ENCODE measurements around the gene AFF1. TPM values are rescaled to one million over a fixed set of nuclear protein-coding genes. Genes with fewer than 3 reads are reported as not detected.

The AFF1 gene
- total RNA-seq, 1 donor from 2014 or later, result 63.4 TPM

GRCh38 chr4:86917212-86918039 lies 17.4 kb upstream of the AFF1 start:
- intact Hi-C loops (cut with DNase I), result no loop called here
- DNase-seq (ENCODE audit: low spot score), result no peak

- DNase-seq (ENCODE audit: low spot score), result no peak
- intact Hi-C loops (cut with DNase I), result no loop called here
These were observed 16.2 kb upstream of the AFF1 start for GRCh38 chr4:86918539-86919072.

- no peak for DNase-seq (ENCODE audit: low spot score)
- intact Hi-C loops (cut with DNase I), result loop anchor here (5.0 kb wide), 1 partner anchor 303 kb away; the partner anchor contains the start of gene KLHL8
These were observed 15.1 kb upstream of the AFF1 start for GRCh38 chr4:86919561-86920223.

- DNase-seq (ENCODE audit: low spot score), result no peak
- intact Hi-C loops (cut with DNase I), result loop anchor here (1.0 to 5.0 kb wide), 3 partner anchors 172 to 315 kb away; partner anchors contain the start of gene KLHL8
These were observed 13.1 kb upstream of the AFF1 start for GRCh38 chr4:86921608-86922252.

- intact Hi-C loops (cut with DNase I), result loop anchor here (5.0 kb wide), 1 partner anchor 297 kb away; the partner anchor contains the start of gene KLHL8
- no peak for DNase-seq (ENCODE audit: low spot score)
These were observed 10.0 kb upstream of the AFF1 start for GRCh38 chr4:86924811-86925210.

- intact Hi-C loops (cut with DNase I), result no loop called here
- no peak for DNase-seq (ENCODE audit: low spot score)
These were observed 8.2 kb upstream of the AFF1 start for GRCh38 chr4:86926435-86927086.

- no peak for DNase-seq (ENCODE audit: low spot score)
- intact Hi-C loops (cut with DNase I), result no loop called here
These were observed 6.9 kb upstream of the AFF1 start for GRCh38 chr4:86927843-86928395.

GRCh38 chr4:86928400-86929255 lies 6.2 kb upstream of the AFF1 start:
- intact Hi-C loops (cut with DNase I), result no loop called here
- DNase-seq (ENCODE audit: low spot score), result no peak

GRCh38 chr4:86934147-86934770 lies 552 bp upstream of the AFF1 start:
- intact Hi-C loops (cut with DNase I), result loop anchor here (2.0 kb wide), 1 partner anchor 159 kb away; no protein-coding TSS in a partner anchor
- DNase-seq (ENCODE audit: low spot score), result no peak

GRCh38 chr4:86935566-86935852 lies 698 bp downstream of the AFF1 start:
- intact Hi-C loops (cut with DNase I), result loop anchor here (1.0 to 2.0 kb wide), 2 partner anchors 72 to 157 kb away; no protein-coding TSS in a partner anchor
- DNase-seq (ENCODE audit: low spot score), result peak; percentile 78

- peak; percentile 85 for DNase-seq (ENCODE audit: low spot score)
- intact Hi-C loops (cut with DNase I), result loop anchor here (1.0 to 2.0 kb wide), 2 partner anchors 71 to 157 kb away; no protein-coding TSS in a partner anchor
These were observed 1.3 kb downstream of the AFF1 start for GRCh38 chr4:86935853-86936733.

- no peak for DNase-seq (ENCODE audit: low spot score)
- intact Hi-C loops (cut with DNase I), result no loop called here
These were observed 4.1 kb downstream of the AFF1 start for GRCh38 chr4:86938771-86939520.

GRCh38 chr4:86939729-86940575 lies 5.1 kb downstream of the AFF1 start:
- intact Hi-C loops (cut with DNase I), result loop anchor here (5.0 kb wide), 1 partner anchor 282 kb away; the partner anchor contains the start of gene KLHL8
- DNase-seq (ENCODE audit: low spot score), result no peak

GRCh38 chr4:86940920-86941460 lies 6.2 kb downstream of the AFF1 start:
- intact Hi-C loops (cut with DNase I), result loop anchor here (5.0 kb wide), 1 partner anchor 281 kb away; the partner anchor contains the start of gene KLHL8
- no peak for DNase-seq (ENCODE audit: low spot score)

GRCh38 chr4:86942185-86942666 lies 7.4 kb downstream of the AFF1 start:
- intact Hi-C loops (cut with DNase I), result loop anchor here (5.0 kb wide), 1 partner anchor 280 kb away; the partner anchor contains the start of gene KLHL8
- DNase-seq (ENCODE audit: low spot score), result no peak
